HG02623 (cell line): ENCODE data around the gene KRTAP5-5.
"Not testable (repeated sequence)": the region's sequence is repeated elsewhere in the genome, so short reads cannot be mapped to it uniquely, and the experiment has no call there.

Source experiments
- ATAC-seq: cut with Tn5 transposase; IDR thresholded peaks from one replicate; pipeline ENCODE4 v1.9.1; 2021; ENCODE audit warnings: moderate library complexity; ENCODE audit not compliant: unreplicated experiment

Gene KRTAP5-5

GRCh38 chr11:1629326-1630185, at the start of gene KRTAP5-5:
TSS of gene KRTAP5-5 (plus strand) at chr11:1629775. CDS start at chr11:1629841, 66 bp downstream.
- no peak for ATAC-seq

DNA sequence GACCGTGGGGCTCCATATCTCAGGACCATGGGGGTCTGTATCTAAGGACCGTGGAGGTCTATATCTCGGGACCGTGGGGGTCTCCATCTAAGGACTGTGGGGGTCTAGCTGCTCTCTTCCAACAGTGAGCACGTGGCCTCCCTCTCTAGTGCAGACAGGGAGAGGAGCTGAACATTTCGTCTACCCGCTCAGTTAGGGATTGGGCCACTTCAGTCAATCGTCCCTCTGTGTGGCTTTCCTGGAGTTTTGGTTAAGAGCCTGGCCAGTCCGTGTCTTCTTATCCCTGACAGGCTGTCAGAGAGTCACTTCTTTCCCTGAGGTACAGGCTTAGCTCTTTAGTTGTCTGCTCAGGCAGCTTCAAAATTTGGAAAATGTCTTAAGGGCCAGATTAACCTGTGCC, 47.6 kb upstream of the KRTAP5-5 start:
- ATAC-seq = no peak

DNA sequence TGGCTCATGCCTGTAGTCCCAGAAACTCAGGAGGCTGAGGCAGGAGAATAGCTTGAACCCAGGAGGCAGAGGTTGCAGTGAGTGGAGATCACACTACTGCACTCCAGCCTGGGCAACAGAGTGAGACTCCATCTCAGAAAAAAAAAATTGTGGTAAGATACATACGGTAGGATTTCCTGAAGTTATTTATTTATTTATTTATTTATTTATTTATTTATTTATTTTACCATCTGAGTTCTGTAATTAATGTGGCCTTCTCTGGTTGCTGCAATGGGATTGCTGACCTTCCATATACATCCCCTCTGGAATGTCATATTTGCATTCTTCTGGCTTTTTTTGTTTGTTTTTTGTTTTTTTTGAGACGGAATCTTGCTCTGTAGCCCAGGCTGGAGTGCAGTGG, 46.7 kb upstream of the KRTAP5-5 start:
- ATAC-seq = not testable (repeated sequence)

DNA sequence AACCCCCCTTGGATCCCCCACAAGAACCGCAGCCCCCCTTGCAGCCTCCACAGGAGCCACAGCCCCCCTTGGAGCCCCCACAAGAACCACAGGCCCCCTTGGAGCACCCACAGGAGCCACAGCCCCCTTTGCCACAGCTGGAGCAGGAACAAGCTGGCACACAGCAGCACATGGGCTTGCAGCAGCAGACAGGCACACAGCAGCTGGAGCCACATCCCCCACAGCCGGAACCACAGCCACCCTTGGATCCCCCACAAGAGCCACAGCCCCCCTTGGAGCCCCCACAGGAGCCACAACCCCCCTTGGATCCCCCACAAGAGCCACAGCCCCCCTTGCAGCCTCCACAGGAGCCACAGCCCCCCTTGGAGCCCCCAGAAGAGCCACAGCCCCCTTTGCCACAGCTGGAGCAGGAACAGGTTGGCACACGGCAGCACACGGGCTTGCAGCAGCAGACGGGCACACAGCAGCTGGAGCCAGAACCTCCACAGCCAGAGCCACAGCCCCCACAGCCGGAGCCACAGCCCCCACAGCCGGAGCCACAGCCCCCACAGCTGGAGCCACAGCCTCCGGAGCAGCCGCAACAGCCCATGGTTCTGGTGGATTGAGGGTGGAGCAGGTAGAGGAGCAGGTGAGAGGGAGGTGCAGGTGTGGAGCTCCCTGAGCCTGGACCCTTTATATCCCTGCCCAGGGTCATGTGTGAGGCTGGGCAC, 44.8 kb upstream of the KRTAP5-5 start, which contains the start of gene KRTAP5-1:
TSS of gene KRTAP5-1 (minus strand) at position 623 of the 710 bp plus-strand sequence. CDS start at position 589, 34 bp downstream.
- ATAC-seq = not testable (repeated sequence)

GRCh38 chr11:1586699-1587098, 42.9 kb upstream of the KRTAP5-5 start:
- ATAC-seq = no peak

GRCh38 chr11:1589191-1589963, 40.2 kb upstream of the KRTAP5-5 start:
- not testable (repeated sequence) for ATAC-seq

DNA sequence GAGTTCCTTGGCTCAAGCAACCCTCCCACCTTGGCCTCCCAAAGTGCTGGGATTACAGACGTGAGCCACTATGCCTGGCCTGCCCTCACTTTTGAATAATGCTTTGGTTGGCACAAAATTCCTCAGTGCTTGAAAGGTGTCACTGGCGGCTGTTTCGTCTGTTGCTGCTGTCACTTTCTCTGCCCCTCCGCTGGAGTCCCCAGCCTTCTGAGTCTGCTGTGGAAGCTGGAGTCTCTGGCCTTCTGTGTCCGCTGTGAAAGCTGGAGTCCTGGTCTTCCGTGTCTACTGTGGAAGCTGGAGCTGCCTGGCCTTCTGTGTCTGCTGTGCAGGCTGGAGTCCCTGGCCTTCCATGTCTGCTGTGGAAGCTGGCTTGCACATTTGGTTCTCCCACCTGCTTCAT, 39.6 kb upstream of the KRTAP5-5 start:
- ATAC-seq = no peak

DNA sequence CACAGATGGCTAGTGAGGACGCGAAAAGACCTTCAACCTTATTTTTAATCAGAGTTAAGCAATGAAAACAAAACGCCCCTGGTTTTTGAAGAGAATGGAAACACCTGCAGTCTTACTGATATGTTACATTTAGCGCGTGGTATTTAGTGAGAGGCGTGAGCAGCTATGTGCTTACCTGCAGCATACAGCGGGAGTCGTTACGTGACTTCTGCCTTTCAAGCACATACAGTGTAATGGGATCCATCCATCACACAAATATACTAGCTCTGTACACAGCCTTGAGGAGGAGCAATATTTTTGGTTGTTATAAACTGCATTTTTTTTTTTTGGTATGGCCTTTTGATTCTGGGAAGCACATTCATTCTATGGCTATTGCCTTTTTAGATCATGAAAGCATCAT, 36.9 kb upstream of the KRTAP5-5 start:
- no peak for ATAC-seq

- ATAC-seq = not testable (repeated sequence)
Measured at GRCh38 chr11:1595994-1596575, 33.5 kb upstream of the KRTAP5-5 start.

DNA sequence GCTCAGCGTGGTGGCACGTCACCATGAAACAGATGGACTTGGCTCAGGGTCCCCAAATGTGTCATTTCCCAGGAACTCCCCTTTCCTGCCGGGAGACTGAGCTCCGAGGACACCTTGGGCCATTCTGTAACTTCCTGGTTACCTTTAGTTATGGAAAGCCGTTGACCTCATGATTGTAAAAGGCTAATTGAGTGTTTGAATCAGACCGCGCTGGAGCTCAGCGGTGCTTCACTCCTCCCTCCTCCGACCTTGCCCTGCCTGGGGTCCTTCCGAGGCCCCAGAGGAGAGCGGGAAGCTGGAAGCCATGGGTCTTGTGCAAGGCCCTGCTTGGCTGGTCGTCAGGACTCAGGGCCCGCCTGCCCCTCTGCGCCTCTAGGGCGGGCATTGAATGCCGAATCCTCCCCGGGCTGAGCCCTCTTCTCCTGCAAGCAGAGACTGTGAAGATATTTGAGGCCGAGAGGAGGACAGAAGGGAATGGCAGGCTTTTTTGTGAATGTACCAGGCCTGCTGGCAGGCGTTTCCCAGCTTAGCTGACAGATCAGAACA, 32.9 kb upstream of the KRTAP5-5 start:
- ATAC-seq = not testable (repeated sequence)

- no peak for ATAC-seq
Measured at GRCh38 chr11:1597331-1597993, 32.1 kb upstream of the KRTAP5-5 start.

DNA sequence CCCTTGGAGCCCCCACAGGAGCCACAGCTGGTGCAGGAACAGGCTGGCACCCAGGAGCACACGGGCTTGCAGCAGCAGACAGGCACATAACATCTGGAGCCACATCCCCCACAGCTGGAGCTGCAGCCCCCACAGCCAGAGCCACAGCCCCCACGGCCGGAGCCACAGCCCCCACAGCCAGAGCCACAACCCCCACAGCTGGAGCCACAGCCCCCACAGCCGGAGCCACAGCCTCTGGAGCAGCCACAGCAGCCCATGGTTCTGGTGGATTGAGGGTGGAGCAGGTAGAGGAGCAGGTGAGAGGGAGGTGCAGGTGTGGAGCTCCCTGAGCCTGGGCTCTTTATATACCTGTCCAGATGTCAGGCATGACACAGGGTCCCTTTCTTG, 31.6 kb upstream of the KRTAP5-5 start, which contains the start of gene KRTAP5-2:
TSS of gene KRTAP5-2 (minus strand) at position 301 of the 387 bp plus-strand sequence. CDS start at position 257, 44 bp downstream.
- ATAC-seq = no peak

GRCh38 chr11:1598406-1598805, 31.2 kb upstream of the KRTAP5-5 start:
- ATAC-seq = not testable (repeated sequence)

- ATAC-seq = no peak
Measured at GRCh38 chr11:1598816-1599215, 30.8 kb upstream of the KRTAP5-5 start.

- no peak for ATAC-seq
Measured at GRCh38 chr11:1600626-1601025, 28.9 kb upstream of the KRTAP5-5 start.

- ATAC-seq = not testable (repeated sequence)
Measured at GRCh38 chr11:1601663-1602062, 27.9 kb upstream of the KRTAP5-5 start.

GRCh38 chr11:1603629-1604028, 25.9 kb upstream of the KRTAP5-5 start:
- no peak for ATAC-seq

DNA sequence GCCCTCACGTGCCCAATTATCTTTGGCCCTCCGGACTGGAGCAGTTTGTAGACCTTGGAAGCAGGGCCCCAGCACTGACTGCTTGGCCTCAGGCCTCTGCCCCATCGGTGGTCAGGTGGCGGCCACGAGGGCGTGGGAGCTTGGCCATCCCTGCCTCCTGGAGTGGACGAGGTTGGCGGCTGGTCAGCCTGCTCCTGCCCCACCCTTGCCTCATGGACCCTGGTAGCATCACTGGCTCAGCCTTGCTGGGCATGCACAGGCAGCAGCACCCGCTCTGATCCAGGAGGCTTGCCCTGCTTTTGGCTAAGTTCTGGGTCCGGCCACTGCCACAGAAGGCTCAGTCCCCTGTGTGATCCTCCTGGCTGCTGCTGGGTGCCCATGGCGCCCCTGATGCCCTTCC, 25.4 kb upstream of the KRTAP5-5 start:
- ATAC-seq = no peak

- ATAC-seq = no peak
Measured at GRCh38 chr11:1604711-1605110, 24.9 kb upstream of the KRTAP5-5 start.

DNA sequence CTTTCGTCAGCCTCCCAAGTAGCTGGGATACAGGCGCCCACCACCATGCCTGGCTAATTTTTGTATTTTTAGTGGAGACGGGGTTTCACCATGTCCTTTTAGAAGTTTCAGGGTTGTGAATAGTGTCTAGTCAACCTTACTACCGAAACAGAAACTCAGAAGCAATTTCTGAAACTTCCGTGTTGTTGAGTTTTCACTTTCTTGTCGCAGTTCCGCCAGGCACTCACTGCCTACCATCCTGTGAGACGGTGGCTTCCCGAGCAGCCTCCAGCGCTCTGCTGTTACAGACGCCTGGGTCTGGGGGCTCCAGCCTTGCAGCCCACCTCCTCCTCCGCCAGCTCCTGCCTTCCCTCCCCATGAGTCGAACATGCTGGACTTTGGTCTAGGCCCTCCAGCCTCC, 23.7 kb upstream of the KRTAP5-5 start:
- ATAC-seq = not testable (repeated sequence)
